Stimulated activated naive B cell treated with anti-CD40 and anti-IgM and Interleukin-4, amounts not matched to agents 10 μg/mL and 1 μg/mL and 100 μg/mL, for 72 hours (primary cell): Measurements from ENCODE around the gene B4GALT7.
"Not testable (repeated sequence)": the region's sequence is repeated elsewhere in the genome, so short reads cannot be mapped to it uniquely, and the experiment has no call there.

Experiments
- ATAC-seq, 2 donors: fragments of 150-1000 bp; cut with Tn5 transposase; replicated peaks; 2 replicates each; pipeline ENCODE4 v1.10.0; 2021; ENCODE audit warnings: moderate library complexity in 1 of 2
- DNase-seq: peaks from one replicate; pipeline ENCODE4 v3.0.0; 2021
- H3K27ac Mint-ChIP-seq: one replicate; pipeline ENCODE4 v1.8.0; 2022; ENCODE audit warnings: mild to moderate bottlenecking, mixed read lengths
- H3K27me3 Mint-ChIP-seq, 2 donors: one replicate each; pipeline ENCODE4 v1.8.0; 2022; ENCODE audit warnings: mixed read lengths in 2 of 2
- H3K36me3 Mint-ChIP-seq, 2 donors: one replicate each; pipeline ENCODE4 v1.8.0; 2022; ENCODE audit warnings: mixed read lengths in 2 of 2, mild to moderate bottlenecking in 1 of 2
- H3K4me1 Mint-ChIP-seq, 2 donors: one replicate each; pipeline ENCODE4 v1.8.0; 2022; ENCODE audit warnings: mixed read lengths in 2 of 2, mild to moderate bottlenecking in 1 of 2
- H3K4me3 Mint-ChIP-seq, 2 donors: one replicate each; pipeline ENCODE4 v1.8.0; 2022; ENCODE audit warnings: mild to moderate bottlenecking in 2 of 2, mixed read lengths in 2 of 2, moderate library complexity in 1 of 2
- H3K9me3 Mint-ChIP-seq, 2 donors: one replicate each; pipeline ENCODE4 v1.8.0; 2022; ENCODE audit warnings: mixed read lengths in 2 of 2, mild to moderate bottlenecking in 1 of 2

B4GALT7 gene

GRCh38 chr5:177609076-177610059, 9.4 kb downstream of the B4GALT7 start:
- H3K27ac Mint-ChIP-seq, result no peak overlapping the region

GRCh38 chr5:177610131-177610769, 10.3 kb downstream of the B4GALT7 start:
- H3K27ac Mint-ChIP-seq, result peak overlapping the region; percentile 53
- ATAC-seq (no peak), DNase-seq (no peak)
- no peaks in the 10 kb centered on the region for H3K9me3 Mint-ChIP-seq
- no peak overlapping the region for H3K4me3 Mint-ChIP-seq
- peaks cover 18 to 25% of the 10 kb centered on the region in 2 donors for H3K4me1 Mint-ChIP-seq
- no peaks in the 10 kb centered on the region for H3K27me3 Mint-ChIP-seq
- peaks cover 16 to 36% of the 10 kb centered on the region in 2 donors for H3K36me3 Mint-ChIP-seq

More at GRCh38 chr5:177609076-177610059, 9.4 kb downstream of the B4GALT7 start:
- DNase-seq, result no peak
- Mint-ChIP-seq H3K9me3 (no peaks in the 10 kb centered on the region), H3K36me3 (peaks cover 14 to 44% of the 10 kb centered on the region in 2 donors), H3K4me3 (no peak overlapping the region), H3K4me1 (peaks cover 22 to 27% of the 10 kb centered on the region in 2 donors), H3K27me3 (no peaks in the 10 kb centered on the region)
- peak in 1 of 2 donors; percentile 20 for ATAC-seq

GRCh38 chr5:177610770-177611445, 11.0 kb downstream of the B4GALT7 start:
- H3K27ac Mint-ChIP-seq, result peak overlapping the region; percentile 53
- peaks cover 10 to 30% of the 10 kb centered on the region in 2 donors for H3K36me3 Mint-ChIP-seq
- no peak for ATAC-seq
- H3K27me3 Mint-ChIP-seq, result no peaks in the 10 kb centered on the region
- peaks cover 12 to 21% of the 10 kb centered on the region in 2 donors for H3K4me1 Mint-ChIP-seq
- DNase-seq, result no peak
- H3K9me3 Mint-ChIP-seq, result no peaks in the 10 kb centered on the region
- H3K4me3 Mint-ChIP-seq, result no peak overlapping the region

- ATAC-seq, result no peak
- Mint-ChIP-seq H3K27me3 (no peaks in the 10 kb centered on the region), H3K4me3 (no peak overlapping the region), H3K27ac (peak overlapping the region; percentile 14), H3K9me3 (no peaks in the 10 kb centered on the region), H3K4me1 (peaks cover 9 to 14% of the 10 kb centered on the region in 2 donors), H3K36me3 (peaks cover 10 to 28% of the 10 kb centered on the region in 2 donors)
- DNase-seq, result no peak
Observed at GRCh38 chr5:177611446-177612214, 11.7 kb downstream of the B4GALT7 start.

GRCh38 chr5:177612215-177612673, 12.3 kb downstream of the B4GALT7 start:
- H3K27me3 Mint-ChIP-seq, result no peaks in the 10 kb centered on the region
- no peak for ATAC-seq
- H3K4me1 Mint-ChIP-seq, result peaks cover 5 to 8% of the 10 kb centered on the region in 2 donors
- H3K36me3 Mint-ChIP-seq, result peaks cover 13 to 26% of the 10 kb centered on the region in 2 donors
- DNase-seq, result no peak
- H3K27ac Mint-ChIP-seq, result peak overlapping the region; percentile 14
- H3K9me3 Mint-ChIP-seq, result no peaks in the 10 kb centered on the region
- H3K4me3 Mint-ChIP-seq, result no peak overlapping the region

- peaks cover 36 to 68% of the 10 kb centered on the region in 2 donors for H3K36me3 Mint-ChIP-seq
- no peak overlapping the region for H3K4me3 Mint-ChIP-seq
- no peaks in the 10 kb centered on the region for H3K4me1 Mint-ChIP-seq
- no peaks in the 10 kb centered on the region for H3K27me3 Mint-ChIP-seq
- H3K27ac Mint-ChIP-seq, result no peak overlapping the region
- DNase-seq (no peak), ATAC-seq (no peak)
- H3K9me3 Mint-ChIP-seq, result peaks cover 0 to 2% of the 10 kb centered on the region in 2 donors
Observed at GRCh38 chr5:177620560-177620959, 20.6 kb downstream of the B4GALT7 start.

GRCh38 chr5:177624172-177624571, 24.2 kb downstream of the B4GALT7 start:
- not testable (repeated sequence) for H3K9me3 Mint-ChIP-seq, H3K4me1 Mint-ChIP-seq, ATAC-seq, DNase-seq, H3K4me3 Mint-ChIP-seq, H3K27me3 Mint-ChIP-seq, H3K27ac Mint-ChIP-seq
- peaks cover 15 to 46% of the 10 kb centered on the region in 2 donors for H3K36me3 Mint-ChIP-seq

GRCh38 chr5:177630186-177630585, 30.3 kb downstream of the B4GALT7 start:
- H3K27me3 Mint-ChIP-seq, H3K27ac Mint-ChIP-seq, ATAC-seq, DNase-seq, H3K4me1 Mint-ChIP-seq, H3K4me3 Mint-ChIP-seq, H3K9me3 Mint-ChIP-seq: not testable (repeated sequence)
- H3K36me3 Mint-ChIP-seq, result peaks cover 4 to 13% of the 10 kb centered on the region in 2 donors

- DNase-seq, H3K27me3 Mint-ChIP-seq, H3K27ac Mint-ChIP-seq, ATAC-seq, H3K9me3 Mint-ChIP-seq, H3K4me1 Mint-ChIP-seq, H3K4me3 Mint-ChIP-seq: not testable (repeated sequence)
- peaks cover 4 to 14% of the 10 kb centered on the region in 2 donors for H3K36me3 Mint-ChIP-seq
Observed at GRCh38 chr5:177634912-177635311, 35.0 kb downstream of the B4GALT7 start.

- peaks cover 10 to 19% of the 10 kb centered on the region in 2 donors for H3K36me3 Mint-ChIP-seq
- H3K4me3 Mint-ChIP-seq, H3K9me3 Mint-ChIP-seq, DNase-seq, H3K4me1 Mint-ChIP-seq, H3K27me3 Mint-ChIP-seq, H3K27ac Mint-ChIP-seq: not testable (repeated sequence)
- peak; percentile 62 to 70 for ATAC-seq
Observed at GRCh38 chr5:177645462-177645861, 45.5 kb downstream of the B4GALT7 start.

- H3K9me3 Mint-ChIP-seq, H3K4me3 Mint-ChIP-seq, H3K27me3 Mint-ChIP-seq, H3K27ac Mint-ChIP-seq, DNase-seq, H3K4me1 Mint-ChIP-seq, ATAC-seq: not testable (repeated sequence)
- peaks cover 11 to 17% of the 10 kb centered on the region in 2 donors for H3K36me3 Mint-ChIP-seq
Observed at GRCh38 chr5:177651235-177651634, 51.3 kb downstream of the B4GALT7 start.

- H3K4me1 Mint-ChIP-seq, result peaks cover 8 to 21% of the 10 kb centered on the region in 2 donors
- not testable (repeated sequence) for H3K36me3 Mint-ChIP-seq, H3K27ac Mint-ChIP-seq, ATAC-seq, H3K27me3 Mint-ChIP-seq, H3K9me3 Mint-ChIP-seq, H3K4me3 Mint-ChIP-seq, DNase-seq
Observed at GRCh38 chr5:177657846-177658245, 57.9 kb downstream of the B4GALT7 start.

GRCh38 chr5:177658542-177658941, 58.6 kb downstream of the B4GALT7 start:
- H3K4me3 Mint-ChIP-seq, H3K27ac Mint-ChIP-seq, DNase-seq, ATAC-seq, H3K27me3 Mint-ChIP-seq, H3K9me3 Mint-ChIP-seq, H3K36me3 Mint-ChIP-seq: not testable (repeated sequence)
- peaks cover 8 to 21% of the 10 kb centered on the region in 2 donors for H3K4me1 Mint-ChIP-seq
